Fibroblast of villous mesenchyme (primary cell): ENCODE data around the gene FAHD2B. TPM values are rescaled to one million over a fixed set of nuclear protein-coding genes. Genes with fewer than 3 reads are reported as not detected.
A peak's percentile ranks its signal among the peaks of the same experiment; 100 is the strongest.
"Not testable (repeated sequence)": the region's sequence is repeated elsewhere in the genome, so short reads cannot be mapped to it uniquely, and the experiment has no call there.

ENCODE experiments used
- DNase-seq: peaks from one replicate; pipeline ENCODE4 v3.0.0-alpha.2; 2010; ENCODE audit warnings: low read depth
- H3K4me3 ChIP-seq: 2 replicates; pipeline ENCODE4 v1.5.1; 2011; ENCODE audit warnings: low read depth, mild to moderate bottlenecking, low read length
- total RNA-seq: library from RNA; depleted of rRNA; stranded (reverse); fragments of >200 nt; gene quantifications from 2 replicates; pipeline ENCODE4 v1.2.3, GENCODE V29; 2012
- TF ChIP-seq, protein P1 (sequence below): IDR thresholded peaks from 2 replicates; pipeline ENCODE4 v1.5.1; 2012; ENCODE audit warnings: low read depth, mild to moderate bottlenecking, low read length; ENCODE audit not compliant: insufficient read depth

FAHD2B gene, protein sequence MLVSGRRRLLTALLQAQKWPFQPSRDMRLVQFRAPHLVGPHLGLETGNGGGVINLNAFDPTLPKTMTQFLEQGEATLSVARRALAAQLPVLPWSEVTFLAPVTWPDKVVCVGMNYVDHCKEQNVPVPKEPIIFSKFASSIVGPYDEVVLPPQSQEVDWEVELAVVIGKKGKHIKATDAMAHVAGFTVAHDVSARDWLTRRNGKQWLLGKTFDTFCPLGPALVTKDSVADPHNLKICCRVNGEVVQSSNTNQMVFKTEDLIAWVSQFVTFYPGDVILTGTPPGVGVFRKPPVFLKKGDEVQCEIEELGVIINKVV
- 3.0 and 4.5 TPM in 2 replicates for total RNA-seq

DNA sequence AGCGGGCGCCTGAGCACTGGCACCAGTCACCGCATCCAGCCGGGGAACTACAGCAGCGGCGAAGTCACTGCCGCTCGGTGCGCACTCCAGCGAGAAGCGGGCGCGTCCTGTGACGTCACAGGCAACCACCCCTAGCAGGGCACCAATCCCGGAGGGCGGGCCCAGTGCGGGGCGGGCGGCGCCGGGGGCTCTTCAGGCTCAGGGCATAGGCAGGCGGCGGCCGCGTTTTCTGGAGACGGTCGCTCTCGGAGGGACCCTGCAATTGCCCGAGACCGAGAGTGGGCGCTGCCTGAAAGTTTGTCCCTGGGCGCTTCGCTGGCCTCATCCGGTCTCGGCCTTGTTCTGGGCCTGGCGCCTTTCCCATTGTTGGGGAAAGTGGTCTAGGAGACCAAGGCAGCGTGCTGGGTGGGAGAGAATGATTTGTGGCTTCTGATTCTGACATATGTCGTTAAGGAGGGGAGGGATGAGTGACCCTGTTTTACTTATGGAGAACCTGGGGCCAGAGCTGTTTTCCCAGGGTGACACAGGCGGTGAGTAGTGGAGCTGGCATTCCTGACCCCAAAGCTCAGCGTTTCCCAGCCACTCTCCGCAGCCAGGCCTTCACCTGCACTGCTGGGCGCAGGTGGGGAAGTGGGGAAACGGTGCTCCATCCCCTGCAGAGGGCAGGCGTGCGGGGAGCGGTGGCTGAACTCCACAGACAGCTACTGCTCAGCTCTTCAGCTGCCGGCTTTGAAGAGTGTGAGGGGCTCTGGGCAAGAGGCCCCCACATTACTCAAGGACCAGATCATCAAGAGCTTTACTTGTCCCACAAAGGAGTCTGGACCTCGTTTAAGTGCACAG lies at the start of gene FAHD2B:
Gene FAHD2B (minus strand): TSS at position 111 of the 840 bp plus-strand sequence. CDS start 3,176 bp downstream, outside the sequence.
- peak; percentile 69 for DNase-seq
- H3K4me3 ChIP-seq, result peak within 1 kb of the TSS; percentile 44

DNA sequence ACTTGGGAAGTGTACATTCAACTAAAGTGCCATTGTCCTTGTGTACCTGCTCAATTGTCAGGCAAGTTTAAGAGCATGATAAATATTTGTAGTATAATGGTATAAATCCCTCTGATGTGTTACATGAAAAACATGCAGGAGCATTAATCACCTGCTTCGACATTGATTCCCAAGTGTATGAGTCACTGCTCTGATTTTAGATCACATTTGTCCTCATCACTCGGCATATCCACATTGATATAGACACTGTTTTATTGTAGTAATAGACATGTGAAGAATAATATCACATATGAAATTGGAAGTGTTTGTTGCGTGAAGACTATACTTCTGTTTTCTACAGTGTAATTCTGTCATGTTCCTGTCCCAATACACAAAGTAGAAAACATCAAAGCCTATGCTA lies 49.3 kb upstream of the FAHD2B start:
- H3K4me3 ChIP-seq, DNase-seq: not testable (repeated sequence)

DNA sequence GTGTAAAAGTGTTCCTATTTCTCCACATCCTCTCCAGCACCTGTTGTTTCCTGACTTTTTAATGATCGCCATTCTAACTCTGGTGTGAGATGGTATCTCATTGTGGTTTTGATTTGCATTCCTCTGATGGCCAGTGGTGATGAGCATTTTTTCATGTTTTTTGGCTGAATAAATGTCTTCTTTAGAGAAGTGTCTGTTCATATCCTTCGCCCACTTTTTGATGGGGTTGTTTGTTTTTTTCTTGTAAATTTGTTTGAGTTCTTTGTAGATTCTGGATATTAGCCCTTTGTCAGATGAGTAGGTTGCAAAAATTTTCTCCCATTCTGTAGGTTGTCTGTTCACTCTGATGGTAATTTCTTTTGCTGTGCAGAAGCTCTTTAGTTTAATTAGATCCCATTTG lies 34.4 kb upstream of the FAHD2B start:
- not testable (repeated sequence) for DNase-seq, H3K4me3 ChIP-seq

DNA sequence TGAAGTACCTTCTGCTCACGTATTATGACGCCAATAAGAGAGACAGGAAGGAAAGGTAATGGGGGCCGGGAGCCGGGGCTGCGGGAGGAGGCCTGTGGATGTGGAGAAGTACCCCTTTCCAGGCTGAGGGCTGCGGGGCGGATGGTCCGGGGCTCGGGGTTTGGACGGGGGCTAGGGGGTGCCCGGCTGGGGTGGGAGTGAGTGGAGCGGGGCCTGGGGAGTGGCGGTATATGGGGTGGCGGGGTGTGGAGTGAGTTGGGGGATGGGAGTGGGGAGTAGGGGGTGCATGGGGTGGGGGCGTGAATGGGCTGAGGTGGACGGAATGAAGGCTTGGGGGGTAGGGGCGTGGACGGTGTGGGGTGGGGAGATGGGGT lies 19.2 kb upstream of the FAHD2B start:
- H3K4me3 ChIP-seq, result peak overlapping the region; percentile 72
- not testable (repeated sequence) for DNase-seq

DNA sequence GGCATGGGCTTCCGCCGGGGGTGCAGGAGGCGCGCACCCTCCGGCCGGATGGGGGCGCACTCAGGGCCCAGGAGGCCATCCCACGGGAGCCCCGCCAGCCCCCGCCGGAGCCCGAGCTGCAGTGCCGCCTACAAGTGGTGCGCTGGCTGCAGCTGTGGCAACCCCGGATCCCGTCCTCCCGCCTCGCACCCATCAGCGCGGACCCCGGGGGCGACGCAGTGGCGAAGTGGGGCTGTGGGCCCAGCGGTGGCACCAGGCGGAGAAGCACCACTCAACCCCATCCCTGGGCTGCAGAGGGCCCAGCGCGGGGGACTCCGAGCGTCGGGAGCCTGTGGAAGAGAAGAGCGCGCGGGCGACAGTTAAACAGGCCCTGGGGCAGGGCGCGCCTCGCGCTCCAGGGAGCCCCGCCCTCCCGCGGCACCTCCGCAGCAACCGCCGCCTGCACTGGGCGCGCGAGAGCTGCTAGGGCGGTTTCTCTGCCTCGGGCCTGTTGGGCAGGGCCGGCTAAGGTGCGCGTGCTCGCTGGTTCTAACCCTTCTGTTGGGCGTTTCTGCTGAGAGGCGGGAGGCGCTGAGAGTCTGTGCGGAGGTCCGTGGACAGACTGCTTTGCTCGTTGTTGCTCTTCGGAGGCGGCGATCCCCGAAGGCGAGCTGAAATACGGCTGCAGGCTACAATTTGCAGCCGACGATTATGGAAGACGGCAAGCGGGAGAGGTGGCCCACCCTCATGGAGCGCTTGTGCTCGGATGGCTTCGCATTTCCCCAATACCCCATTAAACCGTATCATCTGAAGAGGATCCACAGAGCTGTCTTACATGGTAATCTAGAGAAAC lies 18.6 kb upstream of the FAHD2B start, which contains the start of gene ANKRD36:
Gene ANKRD36 (plus strand): TSS at position 104 of the 832 bp plus-strand sequence. CDS start 587 bp downstream, at position 691.
- TF ChIP-seq, protein P1, sequence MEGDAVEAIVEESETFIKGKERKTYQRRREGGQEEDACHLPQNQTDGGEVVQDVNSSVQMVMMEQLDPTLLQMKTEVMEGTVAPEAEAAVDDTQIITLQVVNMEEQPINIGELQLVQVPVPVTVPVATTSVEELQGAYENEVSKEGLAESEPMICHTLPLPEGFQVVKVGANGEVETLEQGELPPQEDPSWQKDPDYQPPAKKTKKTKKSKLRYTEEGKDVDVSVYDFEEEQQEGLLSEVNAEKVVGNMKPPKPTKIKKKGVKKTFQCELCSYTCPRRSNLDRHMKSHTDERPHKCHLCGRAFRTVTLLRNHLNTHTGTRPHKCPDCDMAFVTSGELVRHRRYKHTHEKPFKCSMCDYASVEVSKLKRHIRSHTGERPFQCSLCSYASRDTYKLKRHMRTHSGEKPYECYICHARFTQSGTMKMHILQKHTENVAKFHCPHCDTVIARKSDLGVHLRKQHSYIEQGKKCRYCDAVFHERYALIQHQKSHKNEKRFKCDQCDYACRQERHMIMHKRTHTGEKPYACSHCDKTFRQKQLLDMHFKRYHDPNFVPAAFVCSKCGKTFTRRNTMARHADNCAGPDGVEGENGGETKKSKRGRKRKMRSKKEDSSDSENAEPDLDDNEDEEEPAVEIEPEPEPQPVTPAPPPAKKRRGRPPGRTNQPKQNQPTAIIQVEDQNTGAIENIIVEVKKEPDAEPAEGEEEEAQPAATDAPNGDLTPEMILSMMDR, result peak; percentile 53
- H3K4me3 ChIP-seq, result peak within 1 kb of the TSS; percentile 72
- DNase-seq, result peak; percentile 82

DNA sequence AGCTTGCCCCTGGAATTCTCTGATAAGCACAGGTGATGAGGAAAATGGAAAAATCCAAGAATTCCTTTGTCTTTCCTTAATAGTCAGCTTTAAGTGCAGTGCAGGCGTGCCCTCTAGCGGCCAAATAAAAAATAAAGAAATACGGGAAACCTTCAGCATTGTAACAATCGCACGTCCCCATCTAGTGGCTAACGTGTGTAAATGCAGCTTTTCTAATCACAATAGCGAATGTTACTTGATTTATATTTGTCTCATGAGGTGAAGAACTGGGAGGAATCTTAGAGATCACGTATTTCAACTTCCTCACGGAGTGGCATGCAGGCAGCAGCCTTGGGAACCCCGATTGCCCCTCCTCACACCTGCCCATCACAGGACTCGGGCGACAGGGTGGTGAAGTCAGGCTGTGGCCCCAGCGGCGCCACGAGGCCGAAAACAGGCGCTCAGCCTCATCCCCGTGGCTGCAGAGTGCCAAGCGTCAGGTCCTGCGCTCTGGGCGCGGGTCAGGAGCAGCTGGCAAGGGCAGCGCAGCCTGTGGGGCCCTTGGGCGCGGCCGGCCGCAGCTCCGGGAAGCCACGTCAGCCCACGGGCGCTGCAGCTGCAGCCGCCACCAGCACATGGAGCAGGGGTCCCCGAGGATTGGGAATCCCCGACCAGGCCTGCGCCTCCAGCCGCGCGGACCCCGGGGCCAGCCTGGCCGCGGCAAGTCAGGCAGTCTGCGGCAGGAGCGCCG lies 17.8 kb upstream of the FAHD2B start:
- TF ChIP-seq, protein P1, result peak; percentile 69
- H3K4me3 ChIP-seq, result peak overlapping the region; percentile 72
- DNase-seq, result peak; percentile 30

DNA sequence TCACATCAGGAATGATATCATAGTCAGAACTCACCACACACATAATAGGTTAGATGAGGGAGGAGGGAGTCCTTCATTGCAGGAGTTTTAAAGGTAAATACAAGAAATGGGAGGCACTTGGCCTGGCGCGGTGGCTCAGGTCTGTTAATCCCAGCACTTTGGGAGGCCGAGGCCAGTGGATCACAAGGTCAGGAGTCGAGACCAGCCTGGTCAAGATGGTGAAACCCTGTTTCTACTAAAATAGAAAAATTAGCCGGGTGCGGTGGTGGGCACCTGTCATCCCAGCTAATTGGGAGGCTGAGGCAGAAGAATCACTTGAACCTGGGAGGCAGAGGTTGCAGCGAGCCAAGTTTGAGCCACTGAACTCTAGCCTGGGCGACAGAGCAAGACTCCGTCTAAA lies 16.6 kb upstream of the FAHD2B start:
- DNase-seq, H3K4me3 ChIP-seq: not testable (repeated sequence)

DNA sequence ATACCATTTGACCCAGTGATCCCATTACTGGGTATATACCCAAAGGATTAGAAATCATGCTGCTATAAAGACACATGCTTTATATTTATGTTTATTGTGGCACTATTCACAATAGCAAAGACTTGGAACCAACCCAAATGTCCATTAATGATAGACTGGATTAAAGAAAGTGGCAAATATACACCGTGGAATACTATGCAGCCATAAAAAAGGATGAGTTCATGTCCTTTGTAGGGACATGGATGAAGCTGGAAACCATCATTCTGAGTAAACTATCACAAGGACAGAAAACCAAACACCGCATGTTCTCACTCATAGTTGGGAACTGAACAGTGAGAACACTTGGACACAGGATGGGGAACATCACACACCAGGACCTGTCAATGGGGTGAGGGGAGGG lies 12.2 kb upstream of the FAHD2B start:
- not testable (repeated sequence) for H3K4me3 ChIP-seq, DNase-seq

DNA sequence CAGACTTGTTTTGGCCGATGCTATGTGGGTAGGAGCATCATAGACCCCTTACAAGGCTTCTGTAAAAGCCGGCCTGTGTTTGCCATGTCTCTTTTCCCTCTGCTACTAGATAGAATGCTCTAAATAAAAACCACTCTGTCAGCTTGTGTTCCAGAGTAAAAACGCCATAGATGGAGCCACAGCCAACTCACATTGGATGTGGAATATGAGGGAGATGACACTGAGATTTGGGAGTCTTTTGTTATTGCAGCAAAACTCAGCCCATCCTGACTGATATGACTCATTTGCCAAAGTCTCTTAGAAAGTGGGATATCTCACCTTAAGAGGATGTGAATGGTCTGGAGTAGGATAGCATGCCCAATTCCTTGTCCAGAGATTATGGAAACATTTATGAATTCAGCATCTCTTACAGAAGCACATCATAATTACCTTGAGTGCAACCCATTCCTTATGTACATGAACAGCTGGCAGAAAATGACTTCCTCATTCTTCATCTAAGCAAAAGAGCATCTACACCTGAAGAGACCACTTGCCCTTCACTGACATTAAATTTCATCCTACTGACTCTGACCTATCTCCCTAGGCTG lies 4.2 kb upstream of the FAHD2B start:
- not testable (repeated sequence) for DNase-seq, H3K4me3 ChIP-seq

DNA sequence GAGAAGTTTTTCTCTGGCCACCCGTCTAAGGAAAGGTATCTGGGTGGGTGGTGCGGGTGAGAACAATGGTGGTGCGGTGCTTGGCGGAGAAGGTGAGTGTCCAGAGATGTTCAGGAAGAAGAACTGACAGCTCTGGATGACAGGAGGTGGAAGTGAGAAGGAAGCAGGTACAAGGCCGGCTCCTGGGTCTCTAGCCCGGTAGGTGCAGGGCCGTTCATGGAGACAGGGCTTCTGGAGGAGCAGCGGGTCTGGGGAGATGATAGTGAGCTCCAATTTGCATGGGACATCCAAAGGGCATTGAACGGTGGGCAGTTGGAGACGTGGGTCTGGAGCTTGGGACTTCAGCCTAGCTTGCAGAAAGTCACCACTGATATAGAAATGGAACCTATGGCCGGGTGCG lies 979 bp upstream of the FAHD2B start:
- H3K4me3 ChIP-seq, result no peak overlapping the region
- no peak for DNase-seq

DNA sequence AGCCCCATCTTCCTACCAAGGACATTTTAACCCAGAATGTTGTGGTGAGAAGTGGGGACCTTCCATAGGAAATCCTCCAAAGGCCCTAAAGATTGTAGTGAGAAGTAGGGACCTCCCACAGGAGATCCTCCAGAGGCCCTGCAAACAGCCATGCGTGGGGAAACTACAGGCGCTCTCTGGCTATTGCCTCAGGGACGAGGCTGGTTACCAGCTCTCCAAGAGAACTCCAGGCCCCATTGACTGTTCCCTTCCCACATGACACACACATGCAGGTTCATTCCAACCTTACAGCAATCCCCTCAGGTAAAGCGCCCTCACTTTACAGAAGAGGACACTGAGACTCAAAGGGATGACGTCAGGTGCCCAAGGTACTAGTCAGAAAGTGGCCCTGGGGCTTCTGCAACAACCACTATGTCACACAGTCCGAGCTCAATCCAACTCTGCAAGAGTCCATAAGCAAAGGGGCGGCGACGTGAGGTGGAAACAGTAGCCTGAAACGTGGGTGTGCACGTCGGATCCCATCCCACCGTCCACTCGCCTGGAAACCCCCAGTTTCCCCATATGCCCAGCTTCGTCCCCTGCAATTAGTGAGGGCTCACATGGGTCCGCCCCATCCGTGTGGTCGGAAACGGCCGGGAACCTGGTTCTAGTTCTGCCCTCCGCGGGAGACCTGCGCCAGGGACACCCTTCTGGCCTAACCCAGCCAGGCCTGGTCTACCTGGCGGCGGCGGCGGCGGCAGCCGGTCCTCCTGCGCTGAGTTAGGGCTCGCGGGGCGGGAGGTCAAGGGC lies 505 bp downstream of the FAHD2B start:
- H3K4me3 ChIP-seq, result peak overlapping the region; percentile 44
- not testable (repeated sequence) for DNase-seq

More for the DNA sequence above, 979 bp upstream of the FAHD2B start:
- TF ChIP-seq, protein P1, result no peak

DNA sequence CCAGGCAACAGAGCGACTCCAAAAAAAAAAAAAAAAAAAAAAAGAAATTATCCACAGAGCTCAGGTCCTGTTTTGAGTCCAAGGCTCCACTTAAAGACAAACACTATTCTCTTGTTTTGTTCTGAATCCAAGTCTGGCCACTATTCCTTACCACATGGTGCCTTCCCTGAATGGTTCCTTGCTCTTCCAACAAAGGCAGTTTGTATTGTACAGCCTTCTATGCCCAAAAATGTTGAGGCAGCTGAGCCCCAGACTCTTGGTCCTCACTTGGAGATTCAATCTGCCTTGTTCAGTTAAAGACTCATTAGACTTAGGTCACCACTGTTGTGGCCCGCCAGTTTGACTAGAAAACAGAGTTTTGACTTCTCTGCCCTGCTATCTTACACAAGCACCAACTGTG lies 1.7 kb downstream of the FAHD2B start:
- DNase-seq, H3K4me3 ChIP-seq: not testable (repeated sequence)

DNA sequence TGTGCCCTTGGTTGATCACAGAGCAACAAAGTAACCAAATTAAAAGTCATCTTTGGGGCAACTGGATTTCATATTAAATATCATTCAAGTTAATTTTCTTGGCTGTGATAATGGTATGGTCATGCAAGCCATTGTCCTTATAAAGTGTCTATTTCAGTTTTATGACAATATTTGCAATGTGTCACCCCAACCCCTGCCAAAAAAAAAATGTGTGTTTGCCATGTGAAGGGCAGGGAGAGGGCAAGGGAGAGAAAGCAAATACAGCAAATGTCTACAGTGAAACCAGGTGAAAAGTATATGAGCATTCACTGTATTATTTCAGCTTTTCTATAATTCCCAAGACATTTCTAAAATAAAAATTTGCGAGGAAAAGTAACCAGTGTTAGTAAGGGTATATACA lies 6.0 kb downstream of the FAHD2B start:
- not testable (repeated sequence) for H3K4me3 ChIP-seq, DNase-seq
